ENCODE data around the gene DOK3. TPM values are rescaled to one million over a fixed set of nuclear protein-coding genes. Genes with fewer than 3 reads are reported as not detected.
A peak's percentile ranks its signal among the peaks of the same experiment; 100 is the strongest.

Gene DOK3
- total and polyA plus RNA-seq, 2 of the 13 experiments (the other 11 are each of a cell fraction or from before 2014, with no cell fraction given): 1.4 to 1.5 TPM

DNA sequence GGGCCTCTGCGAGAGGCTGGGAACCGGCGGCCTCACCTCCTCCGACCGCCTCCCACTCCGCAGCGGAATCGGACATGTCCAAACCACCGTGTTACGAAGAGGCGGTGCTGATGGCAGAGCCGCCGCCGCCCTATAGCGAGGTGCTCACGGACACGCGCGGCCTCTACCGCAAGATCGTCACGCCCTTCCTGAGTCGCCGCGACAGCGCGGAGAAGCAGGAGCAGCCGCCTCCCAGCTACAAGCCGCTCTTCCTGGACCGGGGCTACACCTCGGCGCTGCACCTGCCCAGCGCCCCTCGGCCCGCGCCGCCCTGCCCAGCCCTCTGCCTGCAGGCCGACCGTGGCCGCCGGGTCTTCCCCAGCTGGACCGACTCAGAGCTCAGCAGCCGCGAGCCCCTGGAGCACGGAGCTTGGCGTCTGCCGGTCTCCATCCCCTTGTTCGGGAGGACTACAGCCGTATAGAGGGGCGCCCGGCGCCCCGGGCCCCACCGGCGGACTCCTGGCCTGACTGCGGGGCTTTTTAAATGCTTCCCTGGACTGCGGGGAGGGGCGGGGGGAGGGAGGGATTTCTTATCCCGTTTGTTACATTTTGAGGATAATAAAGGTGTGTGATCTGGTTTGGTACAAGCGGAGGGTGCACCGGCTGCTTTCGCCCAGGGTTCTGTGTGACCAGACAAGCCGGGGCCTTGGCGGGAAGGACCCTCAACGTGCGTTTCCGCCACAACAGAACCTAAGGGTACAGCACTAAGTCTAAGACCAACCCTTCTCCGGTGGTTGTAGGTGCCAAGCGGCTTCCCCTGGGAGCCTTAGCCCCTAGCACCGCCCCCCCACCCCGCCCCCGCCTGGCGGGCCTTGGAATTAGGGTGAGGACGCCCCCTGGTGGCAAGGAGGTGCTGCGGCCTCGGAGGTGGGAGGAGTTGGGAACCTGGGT lies 53.7 kb downstream of the DOK3 start (continued):
- TF ChIP-seq FOXP4 (CRISPR knock-in tag; IDR thresholded peaks at IDR 0.05): peak; percentile 41; the same call in 1 of the 2 replicates
- TF ChIP-seq AGO1 (IDR thresholded peaks at IDR 0.05; ENCODE audit: low read depth, low read length, poor library complexity, severe bottlenecking): peak; percentile 91
- peak; percentile 9 for TF ChIP-seq POLR2G (IDR thresholded peaks at IDR 0.05; ENCODE audit: low read depth, low read length)
- TF ChIP-seq ZNF614 (CRISPR knock-in tag; IDR thresholded peaks at IDR 0.05; ENCODE audit: borderline replicate concordance): 0 out of 2 replicates have a peak, but pooled peaks have one; percentile 1
- TF ChIP-seq SP5 (CRISPR knock-in tag; IDR thresholded peaks at IDR 0.05; ENCODE audit: borderline replicate concordance, low read depth): peak; percentile 40; the same call in 1 of the 2 replicates
- 0 out of 2 replicates have a peak, but pooled peaks have one; percentile 27 for TF ChIP-seq PHF20 (CRISPR knock-in tag; IDR thresholded peaks at IDR 0.05)
- 0 out of 2 replicates have a peak, but pooled peaks have one; percentile 50 for TF ChIP-seq ZNF512 (CRISPR knock-in tag; IDR thresholded peaks at IDR 0.05)
- no peak for TF ChIP-seq MXD3 (CRISPR knock-in tag; IDR thresholded peaks at IDR 0.05)
- TF ChIP-seq, protein P1, sequence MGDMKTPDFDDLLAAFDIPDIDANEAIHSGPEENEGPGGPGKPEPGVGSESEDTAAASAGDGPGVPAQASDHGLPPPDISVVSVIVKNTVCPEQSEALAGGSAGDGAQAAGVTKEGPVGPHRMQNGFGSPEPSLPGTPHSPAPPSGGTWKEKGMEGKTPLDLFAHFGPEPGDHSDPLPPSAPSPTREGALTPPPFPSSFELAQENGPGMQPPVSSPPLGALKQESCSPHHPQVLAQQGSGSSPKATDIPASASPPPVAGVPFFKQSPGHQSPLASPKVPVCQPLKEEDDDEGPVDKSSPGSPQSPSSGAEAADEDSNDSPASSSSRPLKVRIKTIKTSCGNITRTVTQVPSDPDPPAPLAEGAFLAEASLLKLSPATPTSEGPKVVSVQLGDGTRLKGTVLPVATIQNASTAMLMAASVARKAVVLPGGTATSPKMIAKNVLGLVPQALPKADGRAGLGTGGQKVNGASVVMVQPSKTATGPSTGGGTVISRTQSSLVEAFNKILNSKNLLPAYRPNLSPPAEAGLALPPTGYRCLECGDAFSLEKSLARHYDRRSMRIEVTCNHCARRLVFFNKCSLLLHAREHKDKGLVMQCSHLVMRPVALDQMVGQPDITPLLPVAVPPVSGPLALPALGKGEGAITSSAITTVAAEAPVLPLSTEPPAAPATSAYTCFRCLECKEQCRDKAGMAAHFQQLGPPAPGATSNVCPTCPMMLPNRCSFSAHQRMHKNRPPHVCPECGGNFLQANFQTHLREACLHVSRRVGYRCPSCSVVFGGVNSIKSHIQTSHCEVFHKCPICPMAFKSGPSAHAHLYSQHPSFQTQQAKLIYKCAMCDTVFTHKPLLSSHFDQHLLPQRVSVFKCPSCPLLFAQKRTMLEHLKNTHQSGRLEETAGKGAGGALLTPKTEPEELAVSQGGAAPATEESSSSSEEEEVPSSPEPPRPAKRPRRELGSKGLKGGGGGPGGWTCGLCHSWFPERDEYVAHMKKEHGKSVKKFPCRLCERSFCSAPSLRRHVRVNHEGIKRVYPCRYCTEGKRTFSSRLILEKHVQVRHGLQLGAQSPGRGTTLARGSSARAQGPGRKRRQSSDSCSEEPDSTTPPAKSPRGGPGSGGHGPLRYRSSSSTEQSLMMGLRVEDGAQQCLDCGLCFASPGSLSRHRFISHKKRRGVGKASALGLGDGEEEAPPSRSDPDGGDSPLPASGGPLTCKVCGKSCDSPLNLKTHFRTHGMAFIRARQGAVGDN (CRISPR knock-in tag; IDR thresholded peaks at IDR 0.05): peak; percentile 67
- no peak for TF ChIP-seq WIZ (CRISPR knock-in tag; IDR thresholded peaks at IDR 0.05)
- TF ChIP-seq HOXA9 (CRISPR knock-in tag; IDR thresholded peaks at IDR 0.05; ENCODE audit: borderline replicate concordance): 0 out of 2 replicates have a peak, but pooled peaks have one; percentile 1
- TF ChIP-seq KLF9 (CRISPR knock-in tag; IDR thresholded peaks at IDR 0.05; ENCODE audit: low read depth): peak; percentile 79; the same call in 1 of the 2 replicates
- peak; percentile 16; the same call in 1 of the 2 replicates for TF ChIP-seq FOSL2 (CRISPR knock-in tag; IDR thresholded peaks at IDR 0.05)
- TF ChIP-seq, protein P2, sequence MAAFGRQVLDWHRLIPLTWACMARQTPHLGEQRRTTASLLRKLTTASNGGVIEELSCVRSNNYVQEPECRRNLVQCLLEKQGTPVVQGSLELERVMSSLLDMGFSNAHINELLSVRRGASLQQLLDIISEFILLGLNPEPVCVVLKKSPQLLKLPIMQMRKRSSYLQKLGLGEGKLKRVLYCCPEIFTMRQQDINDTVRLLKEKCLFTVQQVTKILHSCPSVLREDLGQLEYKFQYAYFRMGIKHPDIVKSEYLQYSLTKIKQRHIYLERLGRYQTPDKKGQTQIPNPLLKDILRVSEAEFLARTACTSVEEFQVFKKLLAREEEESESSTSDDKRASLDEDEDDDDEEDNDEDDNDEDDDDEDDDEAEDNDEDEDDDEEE (CRISPR knock-in tag; IDR thresholded peaks at IDR 0.05): 0 out of 2 replicates have a peak, but pooled peaks have one; percentile 26
- no peak for TF ChIP-seq ZKSCAN5 (CRISPR knock-in tag; IDR thresholded peaks at IDR 0.05)
- 0 out of 2 replicates have a peak, but pooled peaks have one; percentile 42 for TF ChIP-seq CHCHD3 (CRISPR knock-in tag; IDR thresholded peaks at IDR 0.05)
- TF ChIP-seq SNAI1 (CRISPR knock-in tag; IDR thresholded peaks at IDR 0.05; ENCODE audit: borderline replicate concordance): 0 out of 2 replicates have a peak, but pooled peaks have one; percentile 31
- TF ChIP-seq TBX3 (IDR thresholded peaks at IDR 0.05; ENCODE audit: borderline replicate concordance): no peak
